Spleen (tissue), 7 donors: Measurements from ENCODE around the gene ZFAND4.

Experiments
- CTCF ChIP-seq, 11 experiments: fragments of 200-600 bp in 7 of 11; fragments of 450-650 bp in 4 of 11; sonication (generic) in 4 of 11; IDR thresholded peaks in 8 of 11; conservative IDR thresholded peaks in 3 of 11; 1 replicate in 7 of 11; 2 replicates in 4 of 11; pipeline versions ENCODE4 v1.4.0 to v1.8.0; 2016 to 2021; ENCODE audit warnings: antibody characterized with exemption in 11 of 11, inconsistent platforms in 4 of 11, mild to moderate bottlenecking in 1 of 11
- POLR2A ChIP-seq, 3 donors: fragments of 450-650 bp; IDR thresholded peaks; one replicate each; pipeline ENCODE4 v1.5.1; 2017; ENCODE audit warnings: antibody characterized with exemption in 3 of 3, mild to moderate bottlenecking in 1 of 3
- POLR2AphosphoS5 ChIP-seq, 3 donors: sonication (generic); formaldehyde crosslinking; IDR thresholded peaks; one replicate each; pipeline ENCODE4 v1.5.1; 2017; ENCODE audit warnings: antibody characterized with exemption in 3 of 3
- donor health status: DM: no; HTN: no; CAD: no; lungs with moderate emphysema.
- donor health status: DM: no; HTN: no; CAD: no.
- donor health status: DM: no; HTN: no; CAD: no.

- TF ChIP-seq CTCF (IDR thresholded peaks at IDR 0.05 in 8 of 11, conservative IDR thresholded peaks at IDR 0.05 in 3 of 11) (no peak), POLR2A (IDR thresholded peaks at IDR 0.05) (no peak), POLR2AphosphoS5 (IDR thresholded peaks at IDR 0.05) (no peak)
Measured at GRCh38 chr10:45675388-45675787, 2.8 kb upstream of the ZFAND4 start.
